ENCODE measurements around the gene TBX1.
"Not testable (repeated sequence)": the region's sequence is repeated elsewhere in the genome, so short reads cannot be mapped to it uniquely, and the experiment has no call there.

Gene TBX1

GRCh38 chr22:19775496-19776325, 15.1 kb downstream of the TBX1 start:
- H3K4me1 ChIP-seq (ENCODE audit: control insufficient read depth, insufficient read depth, low read length, poor library complexity, severe bottlenecking), result peaks cover 4% of the 10 kb centered on the region
- no peak for DNase-seq
- H3K36me3 ChIP-seq (ENCODE audit: control insufficient read depth, insufficient read depth, low read length), result no peaks in the 10 kb centered on the region
- H3K9me3 ChIP-seq (ENCODE audit: control insufficient read depth, low read length), result no peaks in the 10 kb centered on the region
- no peak overlapping the region for H3K27ac ChIP-seq (ENCODE audit: insufficient read depth, low read length, poor library complexity, severe bottlenecking)
- no peak overlapping the region for H3K4me3 ChIP-seq (ENCODE audit: insufficient read depth, low read depth, low read length, poor library complexity, severe bottlenecking)
- peaks cover 27% of the 10 kb centered on the region for H3K27me3 ChIP-seq (replicated peaks; ENCODE audit: control insufficient read depth, insufficient read depth, low read length, poor library complexity, severe bottlenecking)

- H3K27ac ChIP-seq (ENCODE audit: insufficient read depth, low read length, poor library complexity, severe bottlenecking), result no peak overlapping the region
- H3K27me3 ChIP-seq (replicated peaks; ENCODE audit: control insufficient read depth, insufficient read depth, low read length, poor library complexity, severe bottlenecking), result peaks cover 27% of the 10 kb centered on the region
- no peak for DNase-seq
- H3K9me3 ChIP-seq (ENCODE audit: control insufficient read depth, low read length), result no peaks in the 10 kb centered on the region
- H3K36me3 ChIP-seq (ENCODE audit: control insufficient read depth, insufficient read depth, low read length), result no peaks in the 10 kb centered on the region
- H3K4me3 ChIP-seq (ENCODE audit: insufficient read depth, low read depth, low read length, poor library complexity, severe bottlenecking), result no peak overlapping the region
- H3K4me1 ChIP-seq (ENCODE audit: control insufficient read depth, insufficient read depth, low read length, poor library complexity, severe bottlenecking), result peaks cover 4% of the 10 kb centered on the region
Measured at GRCh38 chr22:19776433-19777031, 16.0 kb downstream of the TBX1 start.

GRCh38 chr22:19777192-19777591, 16.6 kb downstream of the TBX1 start:
- not testable (repeated sequence) for H3K27ac ChIP-seq (ENCODE audit: insufficient read depth, low read length, poor library complexity, severe bottlenecking); H3K4me1 ChIP-seq (ENCODE audit: control insufficient read depth, insufficient read depth, low read length, poor library complexity, severe bottlenecking); H3K4me3 ChIP-seq (ENCODE audit: insufficient read depth, low read depth, low read length, poor library complexity, severe bottlenecking); H3K36me3 ChIP-seq (ENCODE audit: control insufficient read depth, insufficient read depth, low read length); H3K9me3 ChIP-seq (ENCODE audit: control insufficient read depth, low read length); DNase-seq
- peaks cover 27% of the 10 kb centered on the region for H3K27me3 ChIP-seq (replicated peaks; ENCODE audit: control insufficient read depth, insufficient read depth, low read length, poor library complexity, severe bottlenecking)

GRCh38 chr22:19779011-19779421, 18.4 kb downstream of the TBX1 start:
- Histone ChIP-seq H3K4me3 (ENCODE audit: insufficient read depth, low read depth, low read length, poor library complexity, severe bottlenecking) (no peak overlapping the region), H3K4me1 (ENCODE audit: control insufficient read depth, insufficient read depth, low read length, poor library complexity, severe bottlenecking) (peaks cover 4% of the 10 kb centered on the region), H3K36me3 (ENCODE audit: control insufficient read depth, insufficient read depth, low read length) (no peaks in the 10 kb centered on the region), H3K9me3 (ENCODE audit: control insufficient read depth, low read length) (no peaks in the 10 kb centered on the region), H3K27me3 (replicated peaks; ENCODE audit: control insufficient read depth, insufficient read depth, low read length, poor library complexity, severe bottlenecking) (peaks cover 15% of the 10 kb centered on the region), H3K27ac (ENCODE audit: insufficient read depth, low read length, poor library complexity, severe bottlenecking) (no peak overlapping the region)
- no peak for DNase-seq

GRCh38 chr22:19779685-19780268, 19.2 kb downstream of the TBX1 start:
- no peak overlapping the region for H3K27ac ChIP-seq (ENCODE audit: insufficient read depth, low read length, poor library complexity, severe bottlenecking)

GRCh38 chr22:19782533-19782932, 22.0 kb downstream of the TBX1 start:
- no peak overlapping the region for H3K4me3 ChIP-seq (ENCODE audit: insufficient read depth, low read depth, low read length, poor library complexity, severe bottlenecking)
- no peaks in the 10 kb centered on the region for H3K36me3 ChIP-seq (ENCODE audit: control insufficient read depth, insufficient read depth, low read length)
- no peaks in the 10 kb centered on the region for H3K4me1 ChIP-seq (ENCODE audit: control insufficient read depth, insufficient read depth, low read length, poor library complexity, severe bottlenecking)
- no peak overlapping the region for H3K27ac ChIP-seq (ENCODE audit: insufficient read depth, low read length, poor library complexity, severe bottlenecking)
- H3K27me3 ChIP-seq (replicated peaks; ENCODE audit: control insufficient read depth, insufficient read depth, low read length, poor library complexity, severe bottlenecking), result no peaks in the 10 kb centered on the region
- H3K9me3 ChIP-seq (ENCODE audit: control insufficient read depth, low read length), result no peaks in the 10 kb centered on the region
- no peak for DNase-seq

More at GRCh38 chr22:19779685-19780268, 19.2 kb downstream of the TBX1 start:
- peaks cover 9% of the 10 kb centered on the region for H3K27me3 ChIP-seq (replicated peaks; ENCODE audit: control insufficient read depth, insufficient read depth, low read length, poor library complexity, severe bottlenecking)
- no peak for DNase-seq
- H3K4me3 ChIP-seq (ENCODE audit: insufficient read depth, low read depth, low read length, poor library complexity, severe bottlenecking), result no peak overlapping the region
- H3K4me1 ChIP-seq (ENCODE audit: control insufficient read depth, insufficient read depth, low read length, poor library complexity, severe bottlenecking), result peaks cover 4% of the 10 kb centered on the region
- H3K36me3 ChIP-seq (ENCODE audit: control insufficient read depth, insufficient read depth, low read length), result no peaks in the 10 kb centered on the region
- no peaks in the 10 kb centered on the region for H3K9me3 ChIP-seq (ENCODE audit: control insufficient read depth, low read length)

GRCh38 chr22:19783586-19784383, 23.2 kb downstream of the TBX1 start:
- Histone ChIP-seq H3K27me3 (replicated peaks; ENCODE audit: control insufficient read depth, insufficient read depth, low read length, poor library complexity, severe bottlenecking) (no peaks in the 10 kb centered on the region), H3K9me3 (ENCODE audit: control insufficient read depth, low read length) (no peaks in the 10 kb centered on the region), H3K4me1 (ENCODE audit: control insufficient read depth, insufficient read depth, low read length, poor library complexity, severe bottlenecking) (no peaks in the 10 kb centered on the region), H3K4me3 (ENCODE audit: insufficient read depth, low read depth, low read length, poor library complexity, severe bottlenecking) (no peak overlapping the region), H3K36me3 (ENCODE audit: control insufficient read depth, insufficient read depth, low read length) (no peaks in the 10 kb centered on the region), H3K27ac (ENCODE audit: insufficient read depth, low read length, poor library complexity, severe bottlenecking) (no peak overlapping the region)
- no peak for DNase-seq

- H3K36me3 ChIP-seq (ENCODE audit: control insufficient read depth, insufficient read depth, low read length), result no peaks in the 10 kb centered on the region
Measured at GRCh38 chr22:19784384-19785175, 24.0 kb downstream of the TBX1 start.

GRCh38 chr22:19785461-19786263, 25.1 kb downstream of the TBX1 start:
- H3K9me3 ChIP-seq (ENCODE audit: control insufficient read depth, low read length), result no peaks in the 10 kb centered on the region
- H3K27me3 ChIP-seq (replicated peaks; ENCODE audit: control insufficient read depth, insufficient read depth, low read length, poor library complexity, severe bottlenecking), result no peaks in the 10 kb centered on the region
- H3K4me1 ChIP-seq (ENCODE audit: control insufficient read depth, insufficient read depth, low read length, poor library complexity, severe bottlenecking), result no peaks in the 10 kb centered on the region
- no peaks in the 10 kb centered on the region for H3K36me3 ChIP-seq (ENCODE audit: control insufficient read depth, insufficient read depth, low read length)
- no peak overlapping the region for H3K4me3 ChIP-seq (ENCODE audit: insufficient read depth, low read depth, low read length, poor library complexity, severe bottlenecking)
- no peak overlapping the region for H3K27ac ChIP-seq (ENCODE audit: insufficient read depth, low read length, poor library complexity, severe bottlenecking)
- DNase-seq, result no peak

More at GRCh38 chr22:19784384-19785175, 24.0 kb downstream of the TBX1 start:
- H3K27me3 ChIP-seq (replicated peaks; ENCODE audit: control insufficient read depth, insufficient read depth, low read length, poor library complexity, severe bottlenecking), result no peaks in the 10 kb centered on the region
- no peak for DNase-seq
- no peak overlapping the region for H3K4me3 ChIP-seq (ENCODE audit: insufficient read depth, low read depth, low read length, poor library complexity, severe bottlenecking)
- H3K9me3 ChIP-seq (ENCODE audit: control insufficient read depth, low read length), result no peaks in the 10 kb centered on the region
- no peak overlapping the region for H3K27ac ChIP-seq (ENCODE audit: insufficient read depth, low read length, poor library complexity, severe bottlenecking)
- H3K4me1 ChIP-seq (ENCODE audit: control insufficient read depth, insufficient read depth, low read length, poor library complexity, severe bottlenecking), result no peaks in the 10 kb centered on the region

Data from effector memory CD4-positive, alpha-beta T cell (primary cell).